PC-9 (cell line): ENCODE results near the gene NSMCE4A.

Experiments used
- EZH2 ChIP-seq: fragments of 200-600 bp; sonication (generic); IDR thresholded peaks from 2 replicates; pipeline ENCODE4 v1.8.0; 2017; ENCODE audit warnings: antibody characterized with exemption, low read depth
- TF ChIP-seq, protein P1 (sequence below): fragments of 200-600 bp; sonication (generic); conservative IDR thresholded peaks from 2 replicates; pipeline ENCODE4 v1.6.1; 2017; ENCODE audit warnings: mixed run types, antibody characterized with exemption, mild to moderate bottlenecking, moderate library complexity

- TF ChIP-seq, protein P1, sequence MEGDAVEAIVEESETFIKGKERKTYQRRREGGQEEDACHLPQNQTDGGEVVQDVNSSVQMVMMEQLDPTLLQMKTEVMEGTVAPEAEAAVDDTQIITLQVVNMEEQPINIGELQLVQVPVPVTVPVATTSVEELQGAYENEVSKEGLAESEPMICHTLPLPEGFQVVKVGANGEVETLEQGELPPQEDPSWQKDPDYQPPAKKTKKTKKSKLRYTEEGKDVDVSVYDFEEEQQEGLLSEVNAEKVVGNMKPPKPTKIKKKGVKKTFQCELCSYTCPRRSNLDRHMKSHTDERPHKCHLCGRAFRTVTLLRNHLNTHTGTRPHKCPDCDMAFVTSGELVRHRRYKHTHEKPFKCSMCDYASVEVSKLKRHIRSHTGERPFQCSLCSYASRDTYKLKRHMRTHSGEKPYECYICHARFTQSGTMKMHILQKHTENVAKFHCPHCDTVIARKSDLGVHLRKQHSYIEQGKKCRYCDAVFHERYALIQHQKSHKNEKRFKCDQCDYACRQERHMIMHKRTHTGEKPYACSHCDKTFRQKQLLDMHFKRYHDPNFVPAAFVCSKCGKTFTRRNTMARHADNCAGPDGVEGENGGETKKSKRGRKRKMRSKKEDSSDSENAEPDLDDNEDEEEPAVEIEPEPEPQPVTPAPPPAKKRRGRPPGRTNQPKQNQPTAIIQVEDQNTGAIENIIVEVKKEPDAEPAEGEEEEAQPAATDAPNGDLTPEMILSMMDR, result no peak
- no peak for TF ChIP-seq EZH2
Observed at GRCh38 chr10:121974019-121974534, 940 bp downstream of the NSMCE4A start.
